Measurements from ENCODE around the gene HHEX.
"Not testable (repeated sequence)": the region's sequence is repeated elsewhere in the genome, so short reads cannot be mapped to it uniquely, and the experiment has no call there.

Gene HHEX

DNA sequence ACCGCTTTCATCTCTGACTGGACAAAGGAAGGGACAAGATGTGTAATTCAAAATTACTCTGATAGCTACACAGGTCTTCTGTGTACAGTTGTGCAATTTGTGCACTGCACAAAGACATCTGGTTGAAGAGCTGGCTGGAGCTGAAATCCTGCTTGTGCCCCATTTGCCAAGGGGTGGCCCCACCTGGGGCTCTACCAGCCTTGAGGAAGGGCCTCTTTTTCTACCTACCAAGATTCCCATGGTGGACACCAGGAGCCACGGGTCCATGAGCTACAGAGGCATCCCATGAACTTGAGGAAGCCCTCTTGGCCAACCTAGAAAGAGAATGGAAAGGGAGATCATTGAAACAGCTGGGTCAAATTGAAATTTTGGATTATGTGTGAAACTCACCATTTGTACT lies 43.2 kb downstream of the HHEX start:
- no peak for FAIRE-seq

DNA sequence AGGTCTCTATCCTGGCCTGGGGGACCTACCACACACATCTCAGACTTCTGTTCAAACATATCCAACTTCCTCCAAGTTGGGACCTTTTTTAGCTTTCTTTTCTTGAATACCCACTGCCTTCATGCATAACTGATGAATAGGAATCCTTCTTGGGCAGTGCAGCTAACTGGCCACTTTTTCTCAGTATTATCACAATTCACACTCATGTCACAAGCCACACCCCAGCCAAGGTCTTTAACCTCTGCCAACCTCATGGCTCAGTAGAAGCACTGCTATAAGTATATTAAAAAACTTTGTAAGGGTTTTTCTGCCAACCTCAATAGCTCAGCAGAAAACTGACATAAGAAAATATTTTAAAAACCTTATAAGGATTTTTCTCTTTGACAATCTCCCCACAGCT lies 44.5 kb downstream of the HHEX start:
- no peak for DNase-seq (ENCODE audit: low spot score)
- no peak for FAIRE-seq

More for the DNA sequence above, 43.2 kb downstream of the HHEX start:
- DNase-seq (ENCODE audit: low spot score): no peak

DNA sequence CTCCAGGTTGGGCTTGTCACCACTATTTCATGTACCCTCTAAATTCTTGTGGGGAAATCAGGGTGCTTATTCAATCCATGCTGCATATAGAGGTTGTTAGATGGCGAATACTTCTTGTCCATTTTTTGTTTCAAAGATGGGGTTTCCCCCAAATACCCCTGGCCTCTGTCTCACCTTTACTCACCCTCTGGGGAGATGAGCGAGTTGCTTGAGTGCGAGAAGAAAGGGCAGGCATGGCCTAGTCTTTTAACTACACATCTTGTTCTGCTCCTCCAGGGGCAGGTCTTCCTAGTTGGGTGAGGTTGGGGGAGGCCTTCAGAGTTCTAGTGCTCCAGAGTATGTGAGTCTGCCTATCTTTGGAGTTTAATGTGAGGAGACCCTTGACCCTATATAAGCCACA lies 46.2 kb downstream of the HHEX start:
- DNase-seq (ENCODE audit: low spot score) (no peak), FAIRE-seq (no peak)

DNA sequence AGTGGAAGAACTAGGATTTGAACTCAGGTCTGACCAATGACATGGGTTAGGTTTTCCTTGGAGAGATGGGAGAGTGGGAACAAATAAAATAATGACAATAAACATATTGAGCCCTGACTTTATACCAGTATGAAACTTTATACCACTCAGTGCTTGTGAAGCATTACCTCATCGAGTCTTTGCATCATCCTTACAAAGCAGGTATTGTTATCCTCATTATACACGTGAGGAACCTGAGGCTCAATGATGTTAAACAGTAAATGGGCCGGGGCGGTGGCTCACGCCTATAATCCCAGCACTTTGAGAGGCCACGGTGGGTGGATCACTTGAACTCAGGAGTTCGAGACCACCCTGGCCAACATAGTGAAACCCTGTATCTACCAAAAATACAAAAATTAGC lies 47.7 kb downstream of the HHEX start:
- DNase-seq (ENCODE audit: low spot score) (no peak), FAIRE-seq (no peak)

DNA sequence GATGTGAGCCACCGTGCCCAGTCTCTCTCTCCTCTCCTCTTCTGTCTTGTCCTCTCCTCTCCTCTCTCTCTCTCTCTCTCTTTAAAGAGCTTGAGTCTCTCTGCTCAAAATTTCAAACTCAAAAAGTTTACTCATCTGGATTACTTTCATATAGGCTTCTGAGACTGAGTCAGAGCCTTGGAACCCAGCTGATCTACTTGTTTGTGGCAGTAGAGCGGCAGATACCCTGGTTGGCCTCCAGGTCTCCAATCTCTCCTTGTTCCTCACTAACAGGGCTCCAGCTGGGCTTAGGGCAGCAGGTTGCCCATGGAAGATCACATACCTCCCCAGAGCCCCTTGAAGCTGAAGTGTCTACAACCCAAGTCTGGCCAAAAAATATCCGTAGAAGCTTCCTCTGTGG lies 51.0 kb downstream of the HHEX start:
- DNase-seq (ENCODE audit: low spot score) (no peak), FAIRE-seq (no peak)

DNA sequence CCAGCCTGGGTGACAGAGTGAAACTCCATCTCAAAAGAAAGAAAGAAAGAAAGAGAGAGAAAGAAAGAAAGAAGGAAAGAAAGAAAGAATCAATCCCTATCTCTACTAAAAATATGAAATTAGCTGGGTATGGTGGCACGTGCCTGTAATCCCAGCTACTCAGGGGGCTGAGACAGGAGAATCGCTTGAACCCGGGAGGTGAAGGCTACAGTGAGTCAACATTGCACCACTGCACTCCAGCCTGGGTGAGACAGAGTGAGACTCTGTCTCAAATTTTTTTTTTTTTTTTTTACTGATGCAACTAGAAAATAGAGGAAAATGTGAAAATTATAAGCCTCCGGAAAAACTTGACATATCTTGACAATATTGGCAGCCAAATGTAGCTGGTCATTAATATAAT lies 52.0 kb downstream of the HHEX start:
- DNase-seq (ENCODE audit: low spot score); FAIRE-seq: not testable (repeated sequence)

DNA sequence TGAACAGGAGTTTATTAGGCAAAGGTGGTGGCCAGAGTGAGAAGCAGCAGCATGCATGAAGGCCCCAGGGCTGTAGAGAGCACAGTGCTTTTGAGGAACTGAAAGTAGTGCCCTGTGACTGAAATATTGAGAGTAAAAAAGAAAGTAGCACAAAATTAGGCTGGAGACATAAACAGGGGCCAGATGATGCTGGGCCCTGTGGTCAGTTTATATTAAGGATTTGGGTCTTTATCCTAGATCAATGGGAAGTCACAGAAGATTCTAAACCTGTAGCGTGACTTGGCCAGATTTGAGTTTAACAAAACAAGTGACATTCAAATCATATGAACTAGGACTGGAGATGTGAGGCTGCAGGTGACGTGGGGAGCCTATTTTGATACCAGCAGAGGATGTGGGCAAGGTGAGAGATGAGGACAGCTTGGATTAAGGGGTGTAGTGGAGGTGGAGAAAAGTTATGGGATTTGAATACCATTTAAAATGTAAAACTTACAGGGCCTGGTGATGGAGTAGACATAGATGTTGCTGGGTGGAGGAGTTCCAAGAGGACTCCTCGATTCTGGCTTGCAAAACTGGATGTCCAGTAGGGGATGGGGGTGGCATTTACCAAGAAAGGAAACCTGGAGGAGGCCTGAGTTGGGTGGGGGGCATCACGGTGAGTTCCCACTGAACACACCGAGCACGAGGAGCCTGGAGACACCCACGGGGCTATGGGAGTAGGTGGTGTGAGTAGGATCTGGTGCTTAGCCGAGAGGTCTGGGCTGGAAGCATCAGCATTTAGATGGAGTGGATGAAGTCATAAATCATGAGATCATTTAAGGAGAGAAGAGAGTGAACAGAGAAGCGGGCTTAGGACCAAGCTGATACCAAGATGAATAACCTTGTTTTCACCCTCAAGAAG lies 52.8 kb downstream of the HHEX start:
- no peak for FAIRE-seq

More for the DNA sequence above, 52.8 kb downstream of the HHEX start:
- DNase-seq (ENCODE audit: low spot score): no peak

All from RCC 7860 (cell line).